SK-N-SH (cell line): ENCODE results near the gene TMEM30A. TPM values are rescaled to one million over a fixed set of nuclear protein-coding genes. Genes with fewer than 3 reads are reported as not detected.
A peak's percentile ranks its signal among the peaks of the same experiment; 100 is the strongest.

Source experiments
- CTCF ChIA-PET: fragments of 300-600, 350-600 bp; formaldehyde crosslinking; extraction: SDS; loops from one replicate; lab custom pipeline; 2021; lab: Yijun Ruan, JAX
- POLR2A ChIA-PET: fragments of 350-600 bp; sonication (Branson Sonifier 250); formaldehyde crosslinking; extraction: SDS; loops from one replicate; lab custom pipeline; 2020; ENCODE audit warnings: antibody characterized with exemption, inconsistent platforms; lab: Yijun Ruan, JAX
- DNase-seq: peaks from one replicate; pipeline ENCODE4 v3.0.0; 2012
- H2AFZ ChIP-seq: fragments of 200-600 bp; sonication (generic); 2 replicates; pipeline ENCODE4 v1.8.1; 2016; ENCODE audit warnings: antibody characterized with exemption, mild to moderate bottlenecking, low read depth
- H3F3A ChIP-seq: fragments of 200-600 bp; sonication (generic); replicated peaks from 2 replicates; pipeline ENCODE3; 2016; ENCODE audit warnings: antibody characterized with exemption, mild to moderate bottlenecking; ENCODE audit not compliant: insufficient read depth
- H3K27ac ChIP-seq, 2 experiments: fragments of 200-500 bp in 1 of 2; fragments of 200-600 bp in 1 of 2; sonication (Bioruptor generic) in 1 of 2; sonication (generic), shearing (Covaris generic) in 1 of 2; 2 replicates each; pipeline versions ENCODE4 v1.5.1 to v1.6.1; 2014 to 2016; ENCODE audit warnings: low read depth in 2 of 2, inconsistent platforms in 1 of 2, low read length in 1 of 2, mild to moderate bottlenecking in 1 of 2, mixed read lengths in 1 of 2
- H3K27me3 ChIP-seq: fragments of 200-600 bp; sonication (generic), shearing (Covaris generic); 2 replicates; pipeline ENCODE4 v1.6.1; 2016; ENCODE audit warnings: mixed run types; ENCODE audit not compliant: insufficient read depth
- H3K36me3 ChIP-seq, 2 experiments: fragments of 200-500 bp in 1 of 2; fragments of 200-600 bp in 1 of 2; sonication (Bioruptor generic) in 1 of 2; sonication (generic) in 1 of 2; replicated peaks in 1 of 2; 2 replicates each; pipeline versions ENCODE3 to v1.5.1; 2014 to 2016; ENCODE audit warnings: low read length in 1 of 2, mild to moderate bottlenecking in 1 of 2; ENCODE audit not compliant: insufficient read depth in 2 of 2, control insufficient read depth in 1 of 2
- H3K4me1 ChIP-seq, 2 experiments: fragments of 200-500 bp in 1 of 2; fragments of 200-600 bp in 1 of 2; sonication (Bioruptor generic) in 1 of 2; sonication (generic), shearing (Covaris generic) in 1 of 2; 2 replicates each; pipeline versions ENCODE4 v1.5.1 to v1.6.1; 2014 to 2016; ENCODE audit warnings: low read depth in 1 of 2, low read length in 1 of 2, mixed run types in 1 of 2; ENCODE audit not compliant: insufficient read depth in 2 of 2, control insufficient read depth in 1 of 2
- H3K4me2 ChIP-seq: fragments of 200-600 bp; sonication (generic), shearing (Covaris generic); 2 replicates; pipeline ENCODE4 v1.6.1; 2017; ENCODE audit warnings: mixed run types
- H3K4me3 ChIP-seq, 2 experiments: fragments of 200-500 bp in 1 of 2; fragments of 200-600 bp in 1 of 2; sonication (Bioruptor generic) in 1 of 2; sonication (generic), shearing (Covaris generic) in 1 of 2; 2 replicates each; pipeline versions ENCODE4 v1.5.1 to v1.8.1; 2014 to 2016; ENCODE audit warnings: low read depth in 2 of 2, inconsistent platforms in 1 of 2, low read length in 1 of 2, mild to moderate bottlenecking in 1 of 2, mixed read lengths in 1 of 2, moderate library complexity in 1 of 2
- H3K79me2 ChIP-seq: fragments of 200-600 bp; sonication (generic); 2 replicates; pipeline ENCODE4 v1.8.1; 2017; ENCODE audit warnings: mild to moderate bottlenecking; ENCODE audit not compliant: insufficient read depth
- H3K9ac ChIP-seq: fragments of 200-600 bp; sonication (generic); 2 replicates; pipeline ENCODE4 v1.6.1; 2017; ENCODE audit warnings: mixed run types
- H3K9me2 ChIP-seq: fragments of 200-600 bp; sonication (generic); 2 replicates; pipeline ENCODE4 v1.6.1; 2017; ENCODE audit warnings: mixed run types
- H3K9me3 ChIP-seq: fragments of 200-600 bp; sonication (generic); 2 replicates; pipeline ENCODE4 v1.6.1; 2017; ENCODE audit warnings: mixed run types, mild to moderate bottlenecking, moderate library complexity
- H4K20me1 ChIP-seq: fragments of 200-600 bp; sonication (generic); 2 replicates; pipeline ENCODE4 v1.6.1; 2017; ENCODE audit warnings: mild to moderate bottlenecking, mixed run types; ENCODE audit not compliant: insufficient read depth
- CHD2 ChIP-seq: fragments of 150-350 bp; IDR thresholded peaks from 2 replicates; pipeline ENCODE4 v1.6.1; 2018; ENCODE audit warnings: low read length; ENCODE audit not compliant: partially characterized antibody
- EP300 ChIP-seq, 2 experiments: IDR thresholded peaks; 2 replicates each; pipeline versions ENCODE4 v1.4.0 to v1.6.1; 2012; ENCODE audit warnings: borderline replicate concordance in 1 of 2, low read depth in 1 of 2, low read length in 1 of 2
- FOXJ3 ChIP-seq: sonication (generic); formaldehyde crosslinking; IDR thresholded peaks from 2 replicates; pipeline ENCODE4 v1.5.1; 2020; ENCODE audit warnings: mild to moderate bottlenecking, missing genetic modification reagents
- FOXM1 ChIP-seq: IDR thresholded peaks from 2 replicates; pipeline ENCODE4 v1.4.0; 2012; ENCODE audit warnings: low read depth, mild to moderate bottlenecking
- GABPA ChIP-seq: IDR thresholded peaks from 2 replicates; pipeline ENCODE4 v1.4.0; 2012; ENCODE audit warnings: low read depth, mild to moderate bottlenecking
- NRF1 ChIP-seq: IDR thresholded peaks from 2 replicates; pipeline ENCODE4 v1.6.1; 2012; ENCODE audit warnings: low read depth, mild to moderate bottlenecking, low read length
- RAD21 ChIP-seq: IDR thresholded peaks from 2 replicates; pipeline ENCODE4 v1.6.1; 2012; ENCODE audit warnings: mild to moderate bottlenecking, low read length
- RCOR1 ChIP-seq: fragments of 150-350 bp; IDR thresholded peaks from 2 replicates; pipeline ENCODE4 v1.6.1; 2017; ENCODE audit warnings: antibody characterized with exemption, low read length
- SMC3 ChIP-seq: IDR thresholded peaks from 2 replicates; pipeline ENCODE4 v1.6.1; 2012; ENCODE audit warnings: low read depth, low read length, improper control_type of control experiment
- TAF1 ChIP-seq: IDR thresholded peaks from 2 replicates; pipeline ENCODE4 v1.6.1; 2012; ENCODE audit warnings: low read depth, mild to moderate bottlenecking, low read length, moderate library complexity, borderline replicate concordance
- whole genome bisulfite sequencing: methylation state at CpG from one replicate; pipeline ENCODE4 v1.1.6; 2017; ENCODE audit warnings: low lambda C conversion rate; 5-methylcytosine and 5-hydroxymethylcytosine counted together
- polyA plus RNA-seq, 3 experiments: library from polyadenylated mRNA; depleted of rRNA; stranded (reverse); fragments of >200 nt; gene quantifications; 2 replicates each; pipeline ENCODE4 v1.2.3, GENCODE V29; 2012
- TF ChIP-seq, protein P1 (sequence below): fragments of 200-600 bp; sonication (generic); IDR thresholded peaks from 2 replicates; pipeline ENCODE4 v1.6.1; 2017; ENCODE audit warnings: antibody characterized with exemption, mild to moderate bottlenecking, moderate library complexity
- TF ChIP-seq, protein P2 (sequence below): IDR thresholded peaks from 2 replicates; pipeline ENCODE4; 2012
- TF ChIP-seq, protein P3 (sequence below): IDR thresholded peaks from 2 replicates; pipeline ENCODE4 v1.4.0; 2012; ENCODE audit warnings: low read depth, borderline replicate concordance
- TF ChIP-seq, protein P4 (sequence below): IDR thresholded peaks from 2 replicates; pipeline ENCODE4 v1.6.1; 2012; ENCODE audit warnings: mild to moderate bottlenecking, low read depth, low read length, moderate library complexity

TMEM30A gene
- polyA plus RNA-seq, 1 of the 3 experiments (the other 2 are of a cell fraction) = 22.8 TPM

DNA sequence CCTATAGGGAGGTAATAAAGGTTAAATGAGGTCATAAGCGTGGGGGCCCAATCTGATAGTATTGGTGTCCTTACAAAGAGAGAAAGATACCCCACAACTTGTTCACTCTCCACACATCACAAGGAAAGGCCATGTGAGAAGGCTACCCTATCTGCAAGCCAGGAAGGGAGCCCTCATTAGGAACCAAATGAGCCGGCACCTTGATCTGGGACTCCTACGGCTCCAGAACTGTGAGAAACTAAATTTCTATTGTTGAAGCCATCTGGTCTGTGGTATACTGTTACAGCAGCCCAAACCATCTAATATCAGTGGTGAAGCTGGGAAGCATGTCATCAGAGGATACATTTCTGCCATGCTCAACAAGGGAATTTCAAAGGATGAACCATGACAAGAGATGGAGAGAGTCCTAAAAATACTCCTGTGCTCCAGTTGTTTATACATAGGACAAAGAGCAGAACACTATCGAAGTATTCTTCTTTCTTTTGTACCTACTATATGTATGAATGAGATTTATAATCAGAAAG is 51.4 kb downstream of the TMEM30A start (continued):
- TF ChIP-seq GABPA = no peak
- TF ChIP-seq, all 33 proteins: peak for 0

DNA sequence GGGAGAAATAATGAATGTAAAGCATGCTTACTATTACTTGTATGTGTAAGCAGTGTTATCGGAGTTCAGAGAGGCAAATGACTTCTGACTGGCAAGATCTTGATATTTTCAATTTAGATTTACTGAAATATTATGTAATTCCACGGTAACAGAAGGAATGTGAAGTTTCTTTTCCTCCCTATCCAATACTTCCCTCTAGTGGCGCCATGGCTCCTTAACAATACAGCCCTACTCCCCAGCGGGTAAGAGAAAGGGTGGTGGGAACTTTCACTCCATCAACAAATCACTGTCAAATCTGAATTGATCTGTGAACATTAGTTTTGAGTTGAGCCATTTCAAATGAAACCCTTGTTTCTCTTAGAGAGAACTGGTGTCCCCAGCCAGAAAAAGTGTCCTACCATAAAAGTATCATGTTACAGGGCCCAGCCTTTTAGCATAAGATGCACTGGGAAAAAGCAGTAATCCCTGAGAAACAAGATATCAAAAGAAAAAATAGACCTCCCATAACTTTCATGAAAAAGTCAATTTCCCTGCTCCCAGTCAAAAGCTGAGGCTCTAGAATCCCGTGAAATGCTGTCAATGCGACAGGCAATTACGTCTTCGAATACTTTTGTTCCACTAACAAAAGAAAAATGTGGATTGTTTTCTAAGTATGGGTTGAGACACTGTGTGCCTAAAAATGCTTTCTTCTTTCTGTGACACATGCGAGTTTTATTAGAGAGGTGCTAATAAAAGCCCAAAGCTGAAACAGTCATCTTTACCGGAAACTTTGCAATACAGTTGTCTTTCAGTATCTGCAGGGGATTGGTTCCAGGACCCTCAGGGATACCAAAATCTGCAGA is 53.9 kb downstream of the TMEM30A start:
- H3K4me2 ChIP-seq = no peak overlapping the region
- TF ChIP-seq EP300 (IDR thresholded peaks at IDR 0.05; ENCODE audit: borderline replicate concordance in 1 of 2, low read depth in 1 of 2, low read length in 1 of 2) (no peak), NRF1 (no peak), FOXM1 (no peak), FOXJ3 (CRISPR knock-in tag) (no peak), RAD21 (peak; percentile 63), CHD2 (no peak), SMC3 (peak; percentile 41), RCOR1 (no peak), TAF1 (no peak)
- TF ChIP-seq, protein P1, sequence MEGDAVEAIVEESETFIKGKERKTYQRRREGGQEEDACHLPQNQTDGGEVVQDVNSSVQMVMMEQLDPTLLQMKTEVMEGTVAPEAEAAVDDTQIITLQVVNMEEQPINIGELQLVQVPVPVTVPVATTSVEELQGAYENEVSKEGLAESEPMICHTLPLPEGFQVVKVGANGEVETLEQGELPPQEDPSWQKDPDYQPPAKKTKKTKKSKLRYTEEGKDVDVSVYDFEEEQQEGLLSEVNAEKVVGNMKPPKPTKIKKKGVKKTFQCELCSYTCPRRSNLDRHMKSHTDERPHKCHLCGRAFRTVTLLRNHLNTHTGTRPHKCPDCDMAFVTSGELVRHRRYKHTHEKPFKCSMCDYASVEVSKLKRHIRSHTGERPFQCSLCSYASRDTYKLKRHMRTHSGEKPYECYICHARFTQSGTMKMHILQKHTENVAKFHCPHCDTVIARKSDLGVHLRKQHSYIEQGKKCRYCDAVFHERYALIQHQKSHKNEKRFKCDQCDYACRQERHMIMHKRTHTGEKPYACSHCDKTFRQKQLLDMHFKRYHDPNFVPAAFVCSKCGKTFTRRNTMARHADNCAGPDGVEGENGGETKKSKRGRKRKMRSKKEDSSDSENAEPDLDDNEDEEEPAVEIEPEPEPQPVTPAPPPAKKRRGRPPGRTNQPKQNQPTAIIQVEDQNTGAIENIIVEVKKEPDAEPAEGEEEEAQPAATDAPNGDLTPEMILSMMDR = peak; percentile 68
- TF ChIP-seq, protein P2, sequence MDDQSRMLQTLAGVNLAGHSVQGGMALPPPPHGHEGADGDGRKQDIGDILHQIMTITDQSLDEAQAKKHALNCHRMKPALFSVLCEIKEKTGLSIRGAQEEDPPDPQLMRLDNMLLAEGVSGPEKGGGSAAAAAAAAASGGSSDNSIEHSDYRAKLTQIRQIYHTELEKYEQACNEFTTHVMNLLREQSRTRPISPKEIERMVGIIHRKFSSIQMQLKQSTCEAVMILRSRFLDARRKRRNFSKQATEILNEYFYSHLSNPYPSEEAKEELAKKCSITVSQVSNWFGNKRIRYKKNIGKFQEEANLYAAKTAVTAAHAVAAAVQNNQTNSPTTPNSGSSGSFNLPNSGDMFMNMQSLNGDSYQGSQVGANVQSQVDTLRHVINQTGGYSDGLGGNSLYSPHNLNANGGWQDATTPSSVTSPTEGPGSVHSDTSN = no peak
- TF ChIP-seq, protein P3, sequence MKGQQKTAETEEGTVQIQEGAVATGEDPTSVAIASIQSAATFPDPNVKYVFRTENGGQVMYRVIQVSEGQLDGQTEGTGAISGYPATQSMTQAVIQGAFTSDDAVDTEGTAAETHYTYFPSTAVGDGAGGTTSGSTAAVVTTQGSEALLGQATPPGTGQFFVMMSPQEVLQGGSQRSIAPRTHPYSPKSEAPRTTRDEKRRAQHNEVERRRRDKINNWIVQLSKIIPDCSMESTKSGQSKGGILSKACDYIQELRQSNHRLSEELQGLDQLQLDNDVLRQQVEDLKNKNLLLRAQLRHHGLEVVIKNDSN = no peak
- TF ChIP-seq, protein P4, sequence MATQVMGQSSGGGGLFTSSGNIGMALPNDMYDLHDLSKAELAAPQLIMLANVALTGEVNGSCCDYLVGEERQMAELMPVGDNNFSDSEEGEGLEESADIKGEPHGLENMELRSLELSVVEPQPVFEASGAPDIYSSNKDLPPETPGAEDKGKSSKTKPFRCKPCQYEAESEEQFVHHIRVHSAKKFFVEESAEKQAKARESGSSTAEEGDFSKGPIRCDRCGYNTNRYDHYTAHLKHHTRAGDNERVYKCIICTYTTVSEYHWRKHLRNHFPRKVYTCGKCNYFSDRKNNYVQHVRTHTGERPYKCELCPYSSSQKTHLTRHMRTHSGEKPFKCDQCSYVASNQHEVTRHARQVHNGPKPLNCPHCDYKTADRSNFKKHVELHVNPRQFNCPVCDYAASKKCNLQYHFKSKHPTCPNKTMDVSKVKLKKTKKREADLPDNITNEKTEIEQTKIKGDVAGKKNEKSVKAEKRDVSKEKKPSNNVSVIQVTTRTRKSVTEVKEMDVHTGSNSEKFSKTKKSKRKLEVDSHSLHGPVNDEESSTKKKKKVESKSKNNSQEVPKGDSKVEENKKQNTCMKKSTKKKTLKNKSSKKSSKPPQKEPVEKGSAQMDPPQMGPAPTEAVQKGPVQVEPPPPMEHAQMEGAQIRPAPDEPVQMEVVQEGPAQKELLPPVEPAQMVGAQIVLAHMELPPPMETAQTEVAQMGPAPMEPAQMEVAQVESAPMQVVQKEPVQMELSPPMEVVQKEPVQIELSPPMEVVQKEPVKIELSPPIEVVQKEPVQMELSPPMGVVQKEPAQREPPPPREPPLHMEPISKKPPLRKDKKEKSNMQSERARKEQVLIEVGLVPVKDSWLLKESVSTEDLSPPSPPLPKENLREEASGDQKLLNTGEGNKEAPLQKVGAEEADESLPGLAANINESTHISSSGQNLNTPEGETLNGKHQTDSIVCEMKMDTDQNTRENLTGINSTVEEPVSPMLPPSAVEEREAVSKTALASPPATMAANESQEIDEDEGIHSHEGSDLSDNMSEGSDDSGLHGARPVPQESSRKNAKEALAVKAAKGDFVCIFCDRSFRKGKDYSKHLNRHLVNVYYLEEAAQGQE = no peak
- WGBS = 69% methylated on average over 10 of the region's 10 CpGs
- no peak overlapping the region; a peak in 1 of 4 replicates for H3K4me3 ChIP-seq
- no peaks in the 10 kb centered on the region for H3K79me2 ChIP-seq
- H3F3A ChIP-seq = no peaks in the 10 kb centered on the region
- no peak overlapping the region for H3K27ac ChIP-seq
- no peaks in the 10 kb centered on the region for H3K4me1 ChIP-seq
- H3K36me3 ChIP-seq = no peaks in the 10 kb centered on the region
- no peaks in the 10 kb centered on the region for H3K27me3 ChIP-seq
- no peak overlapping the region for H2AFZ ChIP-seq
- ChIA-PET POLR2A (no interaction called here), CTCF (interaction anchor here (1.2 to 1.5 kb wide), 2 partner anchors 22 to 1492 kb away, joined by 4 to 9 read pairs; no protein-coding TSS in a partner anchor)
- H3K9me3 ChIP-seq = no peaks in the 10 kb centered on the region; the same call in 1 of the 2 replicates
- no peaks in the 10 kb centered on the region for H3K9me2 ChIP-seq
- H3K9ac ChIP-seq = no peak overlapping the region
- H4K20me1 ChIP-seq = no peaks in the 10 kb centered on the region
- DNase-seq = peak; percentile 36
